BLaER1 (cell line): ENCODE results near the gene H1-8.

ENCODE experiments used
- H3K27ac ChIP-seq: shearing (Covaris generic); formaldehyde crosslinking; 2 replicates; pipeline ENCODE4 v1.8.1; 2022
- H3K27me3 ChIP-seq: shearing (Covaris generic); formaldehyde crosslinking; 2 replicates; pipeline ENCODE4 v1.8.1; 2022
- H3K36me3 ChIP-seq: shearing (Covaris generic); formaldehyde crosslinking; 2 replicates; pipeline ENCODE4 v1.8.1; 2022
- H3K4me1 ChIP-seq: shearing (Covaris generic); formaldehyde crosslinking; 2 replicates; pipeline ENCODE4 v1.8.1; 2022
- H3K4me2 ChIP-seq: shearing (Covaris generic); formaldehyde crosslinking; 2 replicates; pipeline ENCODE4 v1.8.1; 2022
- H3K4me3 ChIP-seq: shearing (Covaris generic); formaldehyde crosslinking; 2 replicates; pipeline ENCODE4 v1.8.1; 2022
- H3K9ac ChIP-seq: shearing (Covaris generic); formaldehyde crosslinking; 2 replicates; pipeline ENCODE4 v1.8.1; 2022
- H3K9me3 ChIP-seq: shearing (Covaris generic); formaldehyde crosslinking; 2 replicates; pipeline ENCODE4 v1.8.1; 2022
- H4K20me1 ChIP-seq: shearing (Covaris generic); formaldehyde crosslinking; 2 replicates; pipeline ENCODE4 v1.8.1; 2022
- Cebpa-rat ChIP-seq: shearing (Covaris generic); IDR thresholded peaks from 2 replicates; pipeline ENCODE4 v1.8.1; 2022

The H1-8 gene

DNA sequence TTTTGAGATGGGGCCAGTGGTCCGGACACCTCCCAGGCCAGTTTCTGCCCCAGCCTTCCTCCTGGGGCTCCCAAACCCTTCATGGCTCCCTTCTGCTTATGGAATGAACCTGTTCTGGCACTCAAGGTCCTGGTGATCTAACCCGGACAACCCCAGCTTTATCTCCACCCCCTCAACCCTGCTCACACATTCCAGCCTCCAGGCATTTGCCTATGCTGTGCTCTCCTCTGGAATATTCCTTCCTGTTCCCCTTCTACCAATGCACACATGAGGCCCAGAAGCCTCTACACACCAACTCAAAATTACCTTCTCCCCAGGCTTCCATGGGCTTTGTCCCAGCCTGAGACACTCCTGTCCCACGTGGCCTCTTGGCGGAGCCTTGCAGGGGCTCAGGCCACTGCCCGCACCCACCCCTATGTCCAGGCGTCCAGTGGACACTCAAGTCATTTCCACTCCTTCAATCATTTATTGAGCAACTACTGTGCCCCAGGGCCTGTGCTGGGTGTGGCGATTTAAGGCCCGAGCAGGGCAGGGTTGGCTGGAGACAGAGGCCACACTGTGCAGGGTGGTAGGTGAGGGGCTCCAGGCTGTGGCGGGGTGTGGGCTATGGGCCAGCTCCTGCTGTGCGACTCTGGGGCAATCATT is 44.7 kb downstream of the H1-8 start:
- peak overlapping the region; percentile 63 for H3K9ac ChIP-seq
- no peaks in the 10 kb centered on the region for H3K27me3 ChIP-seq
- peaks cover 59% of the 10 kb centered on the region for H3K36me3 ChIP-seq
- TF ChIP-seq Cebpa-rat, result no peak
- peak overlapping the region; percentile 100 for H3K4me2 ChIP-seq
- no peaks in the 10 kb centered on the region for H3K9me3 ChIP-seq
- H3K4me1 ChIP-seq, result peaks cover 75% of the 10 kb centered on the region
- H3K27ac ChIP-seq, result peak overlapping the region; percentile 64
- no peaks in the 10 kb centered on the region; the same call in 1 of the 2 replicates for H4K20me1 ChIP-seq
- no peak overlapping the region for H3K4me3 ChIP-seq

GRCh38 chr3:129590215-129590614 is 47.2 kb downstream of the H1-8 start:
- Histone ChIP-seq H4K20me1 (no peaks in the 10 kb centered on the region; the same call in 1 of the 2 replicates), H3K36me3 (peaks cover 35% of the 10 kb centered on the region), H3K9me3 (no peaks in the 10 kb centered on the region), H3K4me2 (peak overlapping the region; percentile 100), H3K4me3 (no peak overlapping the region), H3K9ac (peak overlapping the region; percentile 87), H3K27ac (peak overlapping the region; percentile 99), H3K4me1 (peaks cover 80% of the 10 kb centered on the region), H3K27me3 (no peaks in the 10 kb centered on the region)
- no peak for TF ChIP-seq Cebpa-rat

GRCh38 chr3:129591932-129592331 is 49.0 kb downstream of the H1-8 start:
- Histone ChIP-seq H3K36me3 (peaks cover 18% of the 10 kb centered on the region), H3K9ac (peak overlapping the region; percentile 87), H3K4me1 (peaks cover 98% of the 10 kb centered on the region)

GRCh38 chr3:129592381-129593131 is 49.6 kb downstream of the H1-8 start:
- Histone ChIP-seq H3K4me3 (peak overlapping the region; percentile 62), H3K27me3 (no peaks in the 10 kb centered on the region), H3K4me2 (peak overlapping the region; percentile 100), H4K20me1 (no peaks in the 10 kb centered on the region), H3K4me1 (peaks cover 98% of the 10 kb centered on the region), H3K9ac (peak overlapping the region; percentile 87), H3K36me3 (peaks cover 12% of the 10 kb centered on the region), H3K27ac (peak overlapping the region; percentile 99), H3K9me3 (no peaks in the 10 kb centered on the region)
- TF ChIP-seq Cebpa-rat, result no peak

More at GRCh38 chr3:129591932-129592331, 49.0 kb downstream of the H1-8 start:
- Histone ChIP-seq H4K20me1 (no peaks in the 10 kb centered on the region), H3K27me3 (no peaks in the 10 kb centered on the region), H3K4me3 (peak overlapping the region; percentile 62), H3K4me2 (peak overlapping the region; percentile 100), H3K9me3 (no peaks in the 10 kb centered on the region), H3K27ac (peak overlapping the region; percentile 99)
- TF ChIP-seq Cebpa-rat, result no peak

GRCh38 chr3:129593230-129593594 is 50.2 kb downstream of the H1-8 start:
- peak overlapping the region; percentile 87 for H3K9ac ChIP-seq

DNA sequence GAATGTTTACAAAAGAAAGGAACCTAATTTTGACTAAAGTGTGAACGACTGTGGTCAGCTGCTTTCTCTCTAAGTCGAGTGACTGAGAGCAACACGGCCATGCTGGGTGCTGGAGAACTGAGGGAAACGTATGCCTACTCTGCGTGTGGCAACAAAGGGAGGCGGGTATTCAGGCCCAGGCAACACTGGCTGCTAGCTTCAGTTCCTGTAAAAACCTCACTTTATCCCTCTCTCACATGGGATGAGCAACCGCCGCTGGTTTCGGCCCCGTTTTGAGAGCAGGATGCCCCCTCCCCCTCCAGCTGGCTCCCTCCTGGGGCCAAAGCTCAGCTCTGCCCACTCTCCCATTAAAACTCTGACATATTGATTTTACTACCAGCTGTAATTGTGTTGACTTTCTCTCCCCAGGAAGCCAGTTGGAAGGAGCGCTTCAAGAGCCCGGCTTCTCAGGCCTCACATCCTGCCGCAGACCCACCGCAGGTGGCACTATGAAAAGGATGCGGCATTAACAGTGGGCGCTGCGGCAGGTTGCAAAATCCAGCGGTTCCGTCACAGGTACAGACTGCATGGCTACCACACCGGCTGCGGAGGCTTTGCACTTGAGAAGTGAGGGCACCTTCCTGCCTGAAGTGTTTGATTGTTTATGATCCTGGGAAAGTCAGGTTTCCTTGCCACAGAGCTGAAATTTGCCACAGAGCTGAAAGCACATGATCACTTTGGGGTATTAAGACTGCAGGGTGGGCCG is 50.8 kb downstream of the H1-8 start:
- Histone ChIP-seq H3K36me3 (no peaks in the 10 kb centered on the region), H3K4me3 (peak overlapping the region; percentile 62), H3K9ac (peak overlapping the region; percentile 87), H3K27ac (peak overlapping the region; percentile 99), H4K20me1 (peaks cover 12% of the 10 kb centered on the region), H3K27me3 (no peaks in the 10 kb centered on the region), H3K9me3 (no peaks in the 10 kb centered on the region), H3K4me2 (peak overlapping the region; percentile 100), H3K4me1 (peaks cover 98% of the 10 kb centered on the region)
- TF ChIP-seq Cebpa-rat, result no peak

More at GRCh38 chr3:129593230-129593594, 50.2 kb downstream of the H1-8 start:
- H3K27ac ChIP-seq, result peak overlapping the region; percentile 99
- H4K20me1 ChIP-seq, result peaks cover 6% of the 10 kb centered on the region
- no peak for TF ChIP-seq Cebpa-rat
- peak overlapping the region; percentile 62 for H3K4me3 ChIP-seq
- H3K4me1 ChIP-seq, result peaks cover 98% of the 10 kb centered on the region
- no peaks in the 10 kb centered on the region for H3K27me3 ChIP-seq
- H3K36me3 ChIP-seq, result peaks cover 5% of the 10 kb centered on the region; the same call in 1 of the 2 replicates
- peak overlapping the region; percentile 100 for H3K4me2 ChIP-seq
- H3K9me3 ChIP-seq, result no peaks in the 10 kb centered on the region

DNA sequence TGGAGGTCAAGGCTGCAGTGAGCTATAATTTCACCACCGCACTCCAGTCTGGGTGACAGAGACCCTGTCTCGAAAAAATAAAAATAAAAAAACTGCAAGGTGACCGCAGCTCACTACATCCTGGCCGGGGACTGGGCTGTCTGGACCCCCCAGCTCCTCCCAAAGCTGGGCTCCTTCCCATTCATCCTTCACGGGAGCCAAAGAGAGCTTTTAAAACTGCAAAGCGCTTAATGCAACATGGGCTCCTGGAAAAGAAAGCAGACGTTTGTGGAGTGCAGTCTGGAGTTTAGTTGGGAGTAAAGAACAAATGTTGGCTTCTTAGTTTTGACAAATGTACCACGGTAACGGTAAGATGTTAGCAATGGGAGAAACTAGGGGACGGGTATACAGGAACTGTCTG is 51.4 kb downstream of the H1-8 start:
- Histone ChIP-seq H4K20me1 (peaks cover 18% of the 10 kb centered on the region), H3K4me1 (peaks cover 98% of the 10 kb centered on the region), H3K27me3 (no peaks in the 10 kb centered on the region), H3K27ac (peak overlapping the region; percentile 99), H3K9ac (peak overlapping the region; percentile 87), H3K4me3 (peak overlapping the region; percentile 62), H3K4me2 (peak overlapping the region; percentile 100), H3K36me3 (no peaks in the 10 kb centered on the region), H3K9me3 (no peaks in the 10 kb centered on the region)
- TF ChIP-seq Cebpa-rat, result no peak

DNA sequence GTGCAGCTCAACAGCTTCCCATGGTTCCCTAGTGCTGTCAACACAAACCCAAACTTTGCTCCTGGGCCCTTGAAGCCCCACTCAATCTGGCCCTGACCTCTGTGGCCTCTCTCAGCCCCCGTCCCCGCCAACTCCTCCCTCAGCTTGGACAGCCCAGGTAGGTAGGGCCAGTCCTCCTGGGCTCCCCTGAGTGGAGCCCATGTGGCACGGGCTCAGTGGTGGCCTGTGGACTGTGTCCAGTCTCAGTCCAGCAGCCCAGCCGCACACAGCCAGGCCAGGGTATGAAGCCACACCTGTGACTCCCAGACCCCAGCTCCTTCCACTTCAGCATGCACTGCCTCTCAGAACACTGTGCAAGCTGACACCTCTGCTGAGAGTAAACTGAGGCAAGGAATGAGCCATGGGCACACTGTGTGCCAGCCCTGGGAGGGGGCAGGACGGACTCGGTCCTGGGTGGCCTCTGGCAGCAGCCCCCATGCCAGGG is 52.0 kb downstream of the H1-8 start:
- H3K4me1 ChIP-seq, result peaks cover 98% of the 10 kb centered on the region
- H3K36me3 ChIP-seq, result no peaks in the 10 kb centered on the region
- H3K4me2 ChIP-seq, result peak overlapping the region; percentile 100
- no peak for TF ChIP-seq Cebpa-rat
- H3K27ac ChIP-seq, result peak overlapping the region; percentile 99
- H4K20me1 ChIP-seq, result peaks cover 24% of the 10 kb centered on the region
- no peaks in the 10 kb centered on the region for H3K9me3 ChIP-seq
- H3K27me3 ChIP-seq, result no peaks in the 10 kb centered on the region
- peak overlapping the region; percentile 62; the same call in 1 of the 2 replicates for H3K4me3 ChIP-seq
- peak overlapping the region; percentile 87 for H3K9ac ChIP-seq

DNA sequence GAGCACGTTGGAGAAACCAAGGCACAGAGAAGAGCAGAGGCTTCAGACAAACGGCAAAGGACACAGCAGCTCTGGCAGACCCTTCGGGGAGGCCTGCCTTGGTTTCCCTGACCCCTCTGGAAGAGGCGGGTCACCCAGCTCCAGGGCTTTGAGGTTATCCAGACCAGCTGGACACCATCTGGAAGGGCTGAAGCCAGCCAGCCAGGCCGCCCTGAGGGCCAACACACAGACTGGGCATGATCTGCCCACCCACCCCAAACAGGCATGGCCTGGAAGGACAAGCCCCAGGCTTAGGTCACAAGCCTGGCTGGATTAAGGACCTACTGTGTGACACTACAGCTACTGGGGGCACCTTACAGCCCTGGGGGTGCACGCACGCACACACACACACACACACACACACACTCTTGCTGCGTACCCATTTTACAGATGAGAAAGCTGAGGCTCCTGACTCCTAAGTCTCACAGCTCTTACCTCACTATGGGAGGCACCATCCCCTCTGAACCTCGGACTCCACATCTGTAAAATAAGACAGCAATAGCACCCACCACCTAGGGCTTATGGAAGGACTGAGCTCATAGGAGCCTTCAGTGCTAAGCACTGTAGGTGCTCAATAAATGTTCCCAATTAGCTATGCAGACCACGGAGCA is 52.7 kb downstream of the H1-8 start:
- Histone ChIP-seq H3K4me1 (peaks cover 98% of the 10 kb centered on the region), H3K9ac (peak overlapping the region; percentile 87), H3K4me2 (peak overlapping the region; percentile 100)

More for the DNA sequence above, 52.7 kb downstream of the H1-8 start:
- TF ChIP-seq Cebpa-rat, result no peak
- H3K27me3 ChIP-seq, result no peaks in the 10 kb centered on the region
- H3K27ac ChIP-seq, result peak overlapping the region; percentile 99
- peaks cover 31% of the 10 kb centered on the region for H4K20me1 ChIP-seq
- no peaks in the 10 kb centered on the region for H3K36me3 ChIP-seq
- peak overlapping the region; percentile 62 for H3K4me3 ChIP-seq
- H3K9me3 ChIP-seq, result no peaks in the 10 kb centered on the region
